ENCODE measurements around the gene ZNF566. TPM values are rescaled to one million over a fixed set of nuclear protein-coding genes. Genes with fewer than 3 reads are reported as not detected.

ZNF566 gene
- 4.7 and 7.6 TPM in 2 replicates for polyA plus RNA-seq

DNA sequence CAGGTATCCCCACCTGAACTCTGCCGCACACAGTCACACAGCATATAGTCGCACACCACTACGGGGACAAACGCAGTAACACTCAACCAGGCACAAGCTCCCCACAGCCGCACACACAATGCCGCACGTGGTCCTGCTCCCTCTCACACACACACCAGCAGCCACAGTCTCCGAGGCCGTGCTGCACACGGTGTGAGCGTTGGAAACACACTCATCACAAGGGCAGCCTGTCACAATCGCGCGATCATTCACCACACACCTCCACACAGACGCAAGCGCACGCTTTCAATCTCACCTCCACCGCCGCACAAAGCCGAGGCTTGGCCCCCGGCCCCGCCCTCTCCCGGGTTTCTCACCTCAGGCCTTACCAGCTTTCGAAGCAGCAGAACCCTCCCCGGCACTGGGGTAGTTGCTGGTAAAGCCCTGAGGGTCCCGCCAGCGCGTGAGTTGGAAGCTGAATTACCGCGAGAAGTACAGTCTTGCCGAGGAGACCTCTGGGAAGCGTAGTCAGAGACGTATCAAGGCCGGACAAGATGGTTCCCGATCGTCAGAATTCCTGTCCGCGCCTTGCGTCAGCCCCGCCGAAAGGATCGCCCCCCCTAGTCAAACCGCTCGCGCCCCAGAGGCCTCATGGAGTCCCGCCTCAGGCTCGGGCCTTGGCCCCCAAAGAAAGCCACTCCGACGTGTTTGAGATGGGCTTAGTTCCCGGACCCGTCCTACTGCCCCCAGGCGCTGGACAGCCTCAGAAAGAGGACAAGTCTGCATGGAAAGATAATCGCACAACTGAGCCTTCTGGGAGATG is at the start of gene ZNF566:
TSS of gene ZNF566 (minus strand) at position 444 of the 802 bp plus-strand sequence. CDS start 13,004 bp downstream, outside the sequence.

DNA sequence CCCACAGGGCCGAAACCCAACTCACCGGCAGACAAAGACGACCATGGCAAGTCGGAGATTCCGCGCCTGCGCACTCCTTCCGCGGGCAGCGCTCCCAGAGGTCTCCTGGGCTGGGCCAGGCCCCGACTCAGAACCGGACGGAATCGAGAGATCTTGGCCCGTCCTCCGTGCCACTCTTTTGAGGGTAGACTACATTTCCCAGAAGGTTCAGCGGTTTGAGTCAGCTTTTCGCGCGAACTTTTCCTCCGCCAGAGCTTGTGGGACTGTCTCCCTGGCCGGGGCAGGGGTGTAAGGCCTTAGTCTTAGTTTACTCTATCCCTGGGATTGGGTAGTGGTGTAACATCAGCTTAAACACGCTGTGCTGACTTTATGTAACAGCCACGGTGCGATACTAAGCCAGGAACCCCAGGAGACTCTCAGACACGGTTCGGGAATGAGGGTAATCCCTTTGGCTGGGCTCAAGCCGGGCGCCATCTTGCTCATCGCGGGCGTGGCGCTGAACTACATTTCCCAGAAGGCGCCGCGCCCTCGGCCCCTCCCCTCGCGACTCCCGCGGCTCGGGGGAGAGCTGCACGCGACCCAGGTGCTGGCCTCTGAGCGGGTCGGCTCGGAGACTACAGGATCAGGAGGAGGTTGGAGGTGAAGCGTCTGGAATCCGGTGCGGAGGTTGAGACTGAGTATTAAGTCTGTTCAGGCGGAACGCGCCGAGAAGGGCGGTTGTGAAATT is 39.0 kb upstream of the ZNF566 start, which contains the start of gene ZNF260:
TSS of gene ZNF260 (minus strand) at position 78 of the 727 bp plus-strand sequence. CDS start 13,033 bp downstream, outside the sequence.

DNA sequence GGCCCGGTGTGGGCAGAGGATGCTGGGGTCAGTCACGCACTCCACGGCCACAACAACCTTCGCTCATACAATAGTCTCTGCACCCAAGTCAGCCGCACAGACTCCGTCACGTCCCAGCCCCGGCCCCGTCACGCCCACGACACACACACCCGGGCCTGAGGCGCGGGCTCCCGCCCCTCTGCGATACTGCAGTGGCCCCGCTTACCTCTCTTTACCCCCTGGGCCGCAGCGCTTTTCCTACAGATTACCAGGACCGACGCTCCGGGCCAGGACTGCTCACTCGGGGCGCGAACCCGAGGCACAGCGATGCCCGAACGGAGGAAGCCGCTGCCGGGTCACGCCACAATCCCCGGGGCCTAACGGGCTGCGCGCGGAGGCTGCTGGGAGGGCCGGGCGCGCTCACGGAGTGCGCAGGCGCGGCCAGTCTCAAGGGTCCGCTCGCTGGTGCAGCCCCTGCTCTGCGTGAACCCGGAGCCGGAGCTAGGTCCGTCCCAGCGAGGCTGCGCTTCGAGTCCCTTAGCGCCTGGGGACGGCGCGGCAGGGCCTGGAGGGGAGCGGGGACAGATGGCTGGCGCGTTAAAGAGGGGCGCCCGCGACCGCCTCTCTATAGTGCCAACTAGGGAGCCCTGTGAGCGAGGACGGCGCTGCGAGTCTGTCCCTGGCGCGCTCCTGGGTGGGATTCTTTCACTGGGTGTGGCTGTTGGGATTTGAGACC is 70.9 kb downstream of the ZNF566 start, which contains the start of gene ZFP82:
TSS of gene ZFP82 (minus strand) at position 358 of the 715 bp plus-strand sequence. CDS start 8,855 bp downstream, outside the sequence.

Other genes starting within 250 kb of the ZNF566 start
- 17.6 and 20.7 TPM in 2 replicates for gene ZFP14, start 110.4 kb downstream of the ZNF566 start, polyA plus RNA-seq
- 11.2 and 19.0 TPM in 2 replicates for gene ZFP82, start 70.9 kb downstream of the ZNF566 start, polyA plus RNA-seq
- gene ZNF260, start 38.7 kb upstream of the ZNF566 start, polyA plus RNA-seq, result 17.6 and 17.7 TPM in 2 replicates
- 11.8 and 17.0 TPM in 2 replicates for gene ZNF529, start 83.7 kb upstream of the ZNF566 start, polyA plus RNA-seq
- 7.0 and 7.6 TPM in 2 replicates for gene ZNF382, start 115.8 kb upstream of the ZNF566 start, polyA plus RNA-seq
- gene ZNF461, start 177.3 kb upstream of the ZNF566 start, polyA plus RNA-seq, result 2.6 and 6.4 TPM in 2 replicates
- gene ZNF567, start 198.1 kb upstream of the ZNF566 start, polyA plus RNA-seq, result 6.9 and 15.1 TPM in 2 replicates